Liver (tissue), 2 donors: Measurements from ENCODE around the gene AP3B1.

Source experiments
- REST ChIP-seq: IDR thresholded peaks from 2 replicates; pipeline ENCODE4 v1.6.1; 2016; ENCODE audit warnings: antibody characterized with exemption, mild to moderate bottlenecking
- SP1 ChIP-seq: IDR thresholded peaks from 2 replicates; pipeline ENCODE4 v1.6.1; 2018; ENCODE audit warnings: antibody characterized with exemption, mild to moderate bottlenecking
- donor health status: healthy.

GRCh38 chr5:78001197-78001596, 293.3 kb downstream of the AP3B1 start:
- TF ChIP-seq REST (no peak), SP1 (no peak)
